ENCODE results near the gene TTLL11.

Gene TTLL11

DNA sequence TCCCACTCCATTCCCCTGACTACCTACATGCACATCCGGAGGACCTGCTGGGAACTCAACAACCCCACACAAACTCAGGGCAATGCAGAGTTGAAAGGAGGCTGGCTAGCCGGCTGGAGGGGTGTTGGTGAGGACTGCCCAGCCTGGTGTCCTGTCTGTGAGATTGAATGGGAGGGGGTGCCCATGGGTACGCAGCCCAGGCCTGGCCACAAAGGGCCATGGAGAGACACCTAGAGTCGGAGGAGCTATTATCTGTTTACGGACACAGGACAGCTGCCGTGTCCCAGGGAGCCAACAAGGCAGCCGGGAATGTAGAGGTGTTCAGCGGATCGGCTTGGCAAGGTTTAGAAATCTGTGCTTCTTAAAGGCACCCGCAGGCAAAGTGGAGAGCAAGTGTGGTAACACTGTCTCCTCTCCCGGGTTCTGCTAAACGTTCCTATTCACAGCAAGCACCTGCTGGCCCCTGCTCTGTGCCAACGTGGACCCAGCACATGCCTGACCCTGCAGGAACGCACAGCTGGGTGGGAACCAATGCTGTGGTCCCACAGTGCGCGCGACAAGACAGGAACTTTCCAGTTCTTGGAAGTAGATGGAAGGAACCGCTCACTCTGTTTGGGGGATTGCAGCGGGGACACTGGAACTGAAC is 275.0 kb downstream of the TTLL11 start:
- ATAC-seq, result no peak
- TF ChIP-seq TCF4 (CRISPR knock-in tag; IDR thresholded peaks at IDR 0.05; ENCODE audit: borderline replicate concordance), result no peak
- no peak for TF ChIP-seq TOX (CRISPR knock-in tag; IDR thresholded peaks at IDR 0.05; ENCODE audit: borderline replicate concordance)
- no peak for TF ChIP-seq ZFP30 (CRISPR knock-in tag; IDR thresholded peaks at IDR 0.05)
- no peak for TF ChIP-seq PPARA (CRISPR knock-in tag; IDR thresholded peaks at IDR 0.05; ENCODE audit: borderline replicate concordance)
- TF ChIP-seq ARNTL (CRISPR knock-in tag; IDR thresholded peaks at IDR 0.05; ENCODE audit: borderline replicate concordance, low read depth), result no peak
- no peak for TF ChIP-seq ZFP3 (CRISPR knock-in tag; IDR thresholded peaks at IDR 0.05)

DNA sequence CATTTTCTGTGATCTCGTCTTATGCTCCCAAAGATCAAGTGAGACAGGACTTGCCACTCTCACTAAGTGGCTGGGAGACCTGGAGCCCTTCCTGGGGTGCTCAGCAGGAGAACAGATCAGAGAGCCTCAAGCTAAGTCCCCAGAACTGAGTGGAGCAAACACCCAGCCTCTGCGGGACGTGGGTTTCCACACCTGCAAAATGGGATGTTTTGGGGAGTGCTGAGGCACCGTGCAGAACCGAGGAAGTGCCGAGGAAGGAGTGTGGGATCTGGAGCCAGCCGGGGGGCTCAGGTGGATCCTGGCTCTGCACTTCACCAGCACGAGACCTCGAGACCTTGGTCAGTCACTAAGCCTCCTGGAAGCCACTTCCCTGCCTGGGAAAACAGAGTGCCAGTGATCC is 275.6 kb downstream of the TTLL11 start:
- TF ChIP-seq GLIS3 (CRISPR knock-in tag; IDR thresholded peaks at IDR 0.05) (no peak), CSDC2 (CRISPR knock-in tag; IDR thresholded peaks at IDR 0.05) (no peak), ZNF565 (CRISPR knock-in tag; conservative IDR thresholded peaks at IDR 0.05; ENCODE audit: low read depth) (no peak), PPARA (CRISPR knock-in tag; IDR thresholded peaks at IDR 0.05; ENCODE audit: borderline replicate concordance) (no peak), ZNF8 (CRISPR knock-in tag; IDR thresholded peaks at IDR 0.05) (no peak)
- TF ChIP-seq, protein P1, sequence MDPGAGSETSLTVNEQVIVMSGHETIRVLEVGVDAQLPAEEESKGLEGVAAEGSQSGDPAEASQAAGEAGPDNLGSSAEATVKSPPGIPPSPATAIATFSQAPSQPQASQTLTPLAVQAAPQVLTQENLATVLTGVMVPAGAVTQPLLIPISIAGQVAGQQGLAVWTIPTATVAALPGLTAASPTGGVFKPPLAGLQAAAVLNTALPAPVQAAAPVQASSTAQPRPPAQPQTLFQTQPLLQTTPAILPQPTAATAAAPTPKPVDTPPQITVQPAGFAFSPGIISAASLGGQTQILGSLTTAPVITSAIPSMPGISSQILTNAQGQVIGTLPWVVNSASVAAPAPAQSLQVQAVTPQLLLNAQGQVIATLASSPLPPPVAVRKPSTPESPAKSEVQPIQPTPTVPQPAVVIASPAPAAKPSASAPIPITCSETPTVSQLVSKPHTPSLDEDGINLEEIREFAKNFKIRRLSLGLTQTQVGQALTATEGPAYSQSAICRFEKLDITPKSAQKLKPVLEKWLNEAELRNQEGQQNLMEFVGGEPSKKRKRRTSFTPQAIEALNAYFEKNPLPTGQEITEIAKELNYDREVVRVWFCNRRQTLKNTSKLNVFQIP (CRISPR knock-in tag; IDR thresholded peaks at IDR 0.05; ENCODE audit: borderline replicate concordance, low read depth), result no peak
- ATAC-seq, result no peak

DNA sequence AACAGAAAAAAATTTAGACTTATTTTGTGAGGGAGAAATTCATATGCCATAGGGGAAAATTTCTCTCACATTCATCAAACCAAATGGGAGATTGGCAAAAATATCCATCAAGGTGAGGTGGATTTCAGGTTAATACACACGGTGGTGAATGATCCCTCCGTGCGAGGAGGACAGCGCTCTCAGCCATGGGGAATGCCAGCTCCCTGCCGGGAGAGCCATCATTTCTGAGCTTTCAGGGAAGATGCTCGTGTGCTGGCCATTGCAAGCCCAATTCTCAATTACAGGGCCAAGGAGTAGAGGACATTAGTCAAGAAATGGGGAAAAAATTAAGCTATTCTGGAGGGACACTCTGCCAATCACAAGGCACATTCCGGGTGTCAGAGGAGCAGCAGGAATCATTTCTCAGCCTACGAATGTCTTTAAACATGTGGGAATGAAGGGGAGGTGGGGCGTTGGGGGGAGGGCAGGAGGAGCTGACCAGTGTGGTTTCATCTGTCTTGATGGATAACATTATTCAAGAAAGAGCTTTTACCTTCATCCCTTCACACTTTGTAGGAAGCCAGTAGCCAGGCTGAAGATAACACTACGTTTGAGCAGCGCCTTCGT is 276.2 kb downstream of the TTLL11 start:
- TF ChIP-seq, protein P2, sequence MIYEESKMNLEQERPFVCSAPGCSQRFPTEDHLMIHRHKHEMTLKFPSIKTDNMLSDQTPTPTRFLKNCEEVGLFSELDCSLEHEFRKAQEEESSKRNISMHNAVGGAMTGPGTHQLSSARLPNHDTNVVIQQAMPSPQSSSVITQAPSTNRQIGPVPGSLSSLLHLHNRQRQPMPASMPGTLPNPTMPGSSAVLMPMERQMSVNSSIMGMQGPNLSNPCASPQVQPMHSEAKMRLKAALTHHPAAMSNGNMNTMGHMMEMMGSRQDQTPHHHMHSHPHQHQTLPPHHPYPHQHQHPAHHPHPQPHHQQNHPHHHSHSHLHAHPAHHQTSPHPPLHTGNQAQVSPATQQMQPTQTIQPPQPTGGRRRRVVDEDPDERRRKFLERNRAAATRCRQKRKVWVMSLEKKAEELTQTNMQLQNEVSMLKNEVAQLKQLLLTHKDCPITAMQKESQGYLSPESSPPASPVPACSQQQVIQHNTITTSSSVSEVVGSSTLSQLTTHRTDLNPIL (CRISPR knock-in tag; IDR thresholded peaks at IDR 0.05; ENCODE audit: low read depth), result no peak
- TF ChIP-seq, protein P1 (CRISPR knock-in tag; IDR thresholded peaks at IDR 0.05; ENCODE audit: borderline replicate concordance, low read depth), result no peak
- TF ChIP-seq PPARA (CRISPR knock-in tag; IDR thresholded peaks at IDR 0.05; ENCODE audit: borderline replicate concordance) (no peak), ZNF70 (CRISPR knock-in tag; IDR thresholded peaks at IDR 0.05) (no peak), OSR1 (CRISPR knock-in tag; IDR thresholded peaks at IDR 0.05) (no peak), ZNF565 (CRISPR knock-in tag; conservative IDR thresholded peaks at IDR 0.05; ENCODE audit: low read depth) (no peak), ZFP3 (CRISPR knock-in tag; IDR thresholded peaks at IDR 0.05) (no peak), ZC3H10 (CRISPR knock-in tag; IDR thresholded peaks at IDR 0.05) (no peak), BACH2 (CRISPR knock-in tag; IDR thresholded peaks at IDR 0.05; ENCODE audit: borderline replicate concordance) (no peak), TOX (CRISPR knock-in tag; IDR thresholded peaks at IDR 0.05; ENCODE audit: borderline replicate concordance) (no peak)
- TF ChIP-seq, protein P3, sequence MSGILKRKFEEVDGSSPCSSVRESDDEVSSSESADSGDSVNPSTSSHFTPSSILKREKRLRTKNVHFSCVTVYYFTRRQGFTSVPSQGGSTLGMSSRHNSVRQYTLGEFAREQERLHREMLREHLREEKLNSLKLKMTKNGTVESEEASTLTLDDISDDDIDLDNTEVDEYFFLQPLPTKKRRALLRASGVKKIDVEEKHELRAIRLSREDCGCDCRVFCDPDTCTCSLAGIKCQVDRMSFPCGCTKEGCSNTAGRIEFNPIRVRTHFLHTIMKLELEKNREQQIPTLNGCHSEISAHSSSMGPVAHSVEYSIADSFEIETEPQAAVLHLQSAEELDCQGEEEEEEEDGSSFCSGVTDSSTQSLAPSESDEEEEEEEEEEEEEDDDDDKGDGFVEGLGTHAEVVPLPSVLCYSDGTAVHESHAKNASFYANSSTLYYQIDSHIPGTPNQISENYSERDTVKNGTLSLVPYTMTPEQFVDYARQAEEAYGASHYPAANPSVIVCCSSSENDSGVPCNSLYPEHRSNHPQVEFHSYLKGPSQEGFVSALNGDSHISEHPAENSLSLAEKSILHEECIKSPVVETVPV (CRISPR knock-in tag; IDR thresholded peaks at IDR 0.05), result no peak
- TF ChIP-seq, protein P4, sequence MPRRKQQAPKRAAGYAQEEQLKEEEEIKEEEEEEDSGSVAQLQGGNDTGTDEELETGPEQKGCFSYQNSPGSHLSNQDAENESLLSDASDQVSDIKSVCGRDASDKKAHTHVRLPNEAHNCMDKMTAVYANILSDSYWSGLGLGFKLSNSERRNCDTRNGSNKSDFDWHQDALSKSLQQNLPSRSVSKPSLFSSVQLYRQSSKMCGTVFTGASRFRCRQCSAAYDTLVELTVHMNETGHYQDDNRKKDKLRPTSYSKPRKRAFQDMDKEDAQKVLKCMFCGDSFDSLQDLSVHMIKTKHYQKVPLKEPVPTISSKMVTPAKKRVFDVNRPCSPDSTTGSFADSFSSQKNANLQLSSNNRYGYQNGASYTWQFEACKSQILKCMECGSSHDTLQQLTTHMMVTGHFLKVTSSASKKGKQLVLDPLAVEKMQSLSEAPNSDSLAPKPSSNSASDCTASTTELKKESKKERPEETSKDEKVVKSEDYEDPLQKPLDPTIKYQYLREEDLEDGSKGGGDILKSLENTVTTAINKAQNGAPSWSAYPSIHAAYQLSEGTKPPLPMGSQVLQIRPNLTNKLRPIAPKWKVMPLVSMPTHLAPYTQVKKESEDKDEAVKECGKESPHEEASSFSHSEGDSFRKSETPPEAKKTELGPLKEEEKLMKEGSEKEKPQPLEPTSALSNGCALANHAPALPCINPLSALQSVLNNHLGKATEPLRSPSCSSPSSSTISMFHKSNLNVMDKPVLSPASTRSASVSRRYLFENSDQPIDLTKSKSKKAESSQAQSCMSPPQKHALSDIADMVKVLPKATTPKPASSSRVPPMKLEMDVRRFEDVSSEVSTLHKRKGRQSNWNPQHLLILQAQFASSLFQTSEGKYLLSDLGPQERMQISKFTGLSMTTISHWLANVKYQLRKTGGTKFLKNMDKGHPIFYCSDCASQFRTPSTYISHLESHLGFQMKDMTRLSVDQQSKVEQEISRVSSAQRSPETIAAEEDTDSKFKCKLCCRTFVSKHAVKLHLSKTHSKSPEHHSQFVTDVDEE (CRISPR knock-in tag; IDR thresholded peaks at IDR 0.05), result no peak
- ATAC-seq, result no peak

Data from SK-N-SH treated with all-trans-retinoic acid at 6 μM for 48 hours (cell line).